Cortex of kidney (tissue), 1 donor: Measurements from ENCODE around the gene DOCK3.

Experiments
- DNase-seq: peaks from one replicate; lab custom pipeline; 2025; lab: John Stamatoyannopoulos, UW

Gene DOCK3, protein sequence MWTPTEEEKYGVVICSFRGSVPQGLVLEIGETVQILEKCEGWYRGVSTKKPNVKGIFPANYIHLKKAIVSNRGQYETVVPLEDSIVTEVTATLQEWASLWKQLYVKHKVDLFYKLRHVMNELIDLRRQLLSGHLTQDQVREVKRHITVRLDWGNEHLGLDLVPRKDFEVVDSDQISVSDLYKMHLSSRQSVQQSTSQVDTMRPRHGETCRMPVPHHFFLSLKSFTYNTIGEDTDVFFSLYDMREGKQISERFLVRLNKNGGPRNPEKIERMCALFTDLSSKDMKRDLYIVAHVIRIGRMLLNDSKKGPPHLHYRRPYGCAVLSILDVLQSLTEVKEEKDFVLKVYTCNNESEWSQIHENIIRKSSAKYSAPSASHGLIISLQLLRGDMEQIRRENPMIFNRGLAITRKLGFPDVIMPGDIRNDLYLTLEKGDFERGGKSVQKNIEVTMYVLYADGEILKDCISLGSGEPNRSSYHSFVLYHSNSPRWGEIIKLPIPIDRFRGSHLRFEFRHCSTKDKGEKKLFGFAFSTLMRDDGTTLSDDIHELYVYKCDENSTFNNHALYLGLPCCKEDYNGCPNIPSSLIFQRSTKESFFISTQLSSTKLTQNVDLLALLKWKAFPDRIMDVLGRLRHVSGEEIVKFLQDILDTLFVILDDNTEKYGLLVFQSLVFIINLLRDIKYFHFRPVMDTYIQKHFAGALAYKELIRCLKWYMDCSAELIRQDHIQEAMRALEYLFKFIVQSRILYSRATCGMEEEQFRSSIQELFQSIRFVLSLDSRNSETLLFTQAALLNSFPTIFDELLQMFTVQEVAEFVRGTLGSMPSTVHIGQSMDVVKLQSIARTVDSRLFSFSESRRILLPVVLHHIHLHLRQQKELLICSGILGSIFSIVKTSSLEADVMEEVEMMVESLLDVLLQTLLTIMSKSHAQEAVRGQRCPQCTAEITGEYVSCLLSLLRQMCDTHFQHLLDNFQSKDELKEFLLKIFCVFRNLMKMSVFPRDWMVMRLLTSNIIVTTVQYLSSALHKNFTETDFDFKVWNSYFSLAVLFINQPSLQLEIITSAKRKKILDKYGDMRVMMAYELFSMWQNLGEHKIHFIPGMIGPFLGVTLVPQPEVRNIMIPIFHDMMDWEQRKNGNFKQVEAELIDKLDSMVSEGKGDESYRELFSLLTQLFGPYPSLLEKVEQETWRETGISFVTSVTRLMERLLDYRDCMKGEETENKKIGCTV (N-terminal part only)

DNA sequence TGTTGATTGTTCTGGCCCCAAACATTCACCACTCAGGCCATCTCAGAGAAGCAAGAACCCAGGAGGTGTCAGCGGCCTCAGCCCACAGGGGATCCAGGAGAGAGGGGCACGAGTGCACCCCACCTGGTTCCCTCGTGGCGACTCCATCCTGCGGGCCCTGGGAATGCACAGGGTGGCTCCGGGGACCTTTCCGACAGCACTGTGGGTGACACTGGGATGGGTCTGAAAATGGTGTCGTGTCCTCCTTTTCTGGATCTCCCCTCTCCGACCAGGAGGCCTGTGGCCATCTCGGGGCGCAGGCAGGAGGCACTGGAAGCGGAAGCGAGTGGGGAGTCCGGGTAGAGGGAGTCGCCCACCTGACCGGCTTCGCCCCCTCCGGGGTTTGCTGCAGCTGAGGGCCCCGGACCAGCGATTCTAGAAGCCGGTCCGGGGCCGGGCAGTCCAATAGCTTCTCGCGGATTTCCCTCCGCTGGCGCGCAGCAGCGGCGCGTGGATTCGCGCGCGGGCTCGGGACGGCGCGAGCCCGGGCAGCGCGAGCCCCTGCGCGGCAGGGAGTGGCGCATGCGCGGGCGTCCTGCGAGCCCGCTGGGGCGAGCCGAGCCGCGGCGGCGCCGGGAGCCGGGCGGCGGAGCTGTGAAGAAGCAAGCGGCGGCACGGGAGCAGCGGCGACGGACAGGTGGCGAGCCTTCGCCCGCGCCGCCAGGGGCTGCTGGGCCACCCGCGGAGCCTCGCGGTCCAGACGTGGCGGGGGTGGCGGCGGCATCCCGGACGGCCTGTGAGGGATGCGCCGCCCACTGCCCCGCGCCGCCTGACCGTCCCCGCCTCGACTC is at the start of gene DOCK3:
Gene DOCK3, plus strand, starts transcription at position 579 of the 830 bp plus-strand sequence. CDS start 337 bp downstream, outside the sequence.
- no peak for DNase-seq

DNA sequence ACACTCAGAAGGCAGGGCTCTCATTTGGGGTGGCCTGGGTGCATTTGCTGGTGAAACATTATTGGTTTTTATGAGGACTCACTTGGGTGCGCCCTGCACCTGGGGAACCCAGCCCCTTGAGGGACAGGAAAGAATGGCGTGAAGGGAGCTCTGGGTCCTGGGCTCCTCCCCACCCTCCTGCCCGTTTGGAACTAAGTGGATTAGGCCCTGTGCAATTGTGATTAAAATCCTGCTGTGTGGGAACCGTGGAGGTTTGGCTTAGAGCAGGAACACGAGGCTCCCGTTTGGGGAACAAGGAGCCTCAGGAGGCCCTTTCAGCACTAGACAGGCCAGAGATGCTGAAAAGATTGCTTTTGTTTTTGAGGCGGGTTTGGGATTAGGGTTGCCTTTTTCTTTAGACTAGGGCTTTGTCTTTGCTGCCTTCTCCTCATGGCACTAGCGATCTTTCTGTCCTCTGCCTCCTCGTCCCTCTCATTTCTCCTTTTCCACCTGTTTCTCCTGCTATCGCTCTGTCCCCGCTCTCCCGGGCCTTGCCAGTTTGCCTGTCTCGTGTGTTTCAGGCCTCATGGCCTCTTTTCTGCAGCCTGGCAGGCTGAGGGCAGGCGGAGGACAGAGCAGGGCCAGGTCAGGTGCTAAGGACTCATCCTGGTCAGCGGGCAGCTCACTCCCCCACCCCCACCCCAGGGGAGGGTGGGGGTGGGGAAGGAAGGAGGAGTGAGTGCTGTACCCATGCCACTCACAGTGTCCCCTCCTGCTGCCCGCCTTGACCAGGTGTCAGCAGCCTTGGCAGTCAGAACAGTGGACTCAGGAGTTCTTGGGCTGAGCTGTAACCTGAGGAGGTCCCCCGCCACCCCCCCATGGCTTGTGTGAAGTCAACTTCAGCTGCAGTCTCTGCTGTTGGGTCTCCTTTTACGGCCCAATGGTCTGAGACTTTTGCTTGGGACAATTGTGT is 49.2 kb upstream of the DOCK3 start:
- DNase-seq, result no peak

DNA sequence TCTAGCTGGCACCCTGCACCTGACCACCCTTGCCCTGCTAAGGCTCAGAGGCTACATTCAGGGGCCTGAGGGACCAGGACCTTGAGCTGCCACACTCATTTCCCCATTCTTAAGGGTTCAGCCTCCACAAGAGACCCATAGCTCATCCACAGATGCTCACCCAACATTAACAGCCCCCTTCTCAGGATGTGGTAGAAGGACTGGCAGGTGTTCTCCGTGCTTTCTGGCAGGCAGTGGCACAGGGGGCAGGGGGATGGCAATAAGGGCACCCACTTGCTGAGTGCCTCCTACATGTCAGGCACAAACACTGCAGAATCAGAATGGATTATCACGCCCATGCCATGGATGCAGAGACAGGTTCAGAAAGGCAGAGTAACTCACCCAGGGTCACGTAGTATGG is 48.3 kb upstream of the DOCK3 start:
- no peak for DNase-seq

DNA sequence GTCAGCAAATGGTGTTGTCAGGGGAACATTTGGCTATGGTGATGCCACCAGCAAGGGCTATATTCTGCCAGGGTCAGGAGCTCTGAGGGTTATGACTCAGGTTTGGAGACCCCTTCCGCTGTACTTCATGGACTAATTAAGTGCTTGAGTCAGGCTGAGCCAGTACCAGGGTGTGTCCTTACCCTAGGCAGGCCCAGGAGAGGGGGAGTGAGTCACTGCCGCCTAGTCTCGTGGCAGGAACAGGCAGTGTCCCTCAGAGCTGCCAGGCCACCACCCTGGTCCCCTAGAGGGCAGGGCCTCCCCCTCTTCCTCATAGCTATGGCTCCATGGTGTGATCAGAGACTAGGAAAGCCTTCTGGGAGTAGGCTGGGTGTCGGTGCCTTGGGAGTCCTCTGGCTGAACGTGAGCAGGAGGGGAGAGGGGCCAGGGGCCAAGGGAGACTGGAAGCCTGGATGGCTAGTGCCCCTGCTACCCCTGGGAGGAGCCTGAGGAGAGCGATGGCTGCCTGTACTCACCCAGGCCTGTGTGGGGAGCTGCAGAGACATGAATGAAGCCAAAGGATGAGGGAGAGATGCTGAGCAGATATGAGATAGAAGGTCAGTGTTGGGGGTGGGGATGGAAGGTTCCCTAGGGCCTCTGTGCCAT is 47.2 kb upstream of the DOCK3 start:
- no peak for DNase-seq

DNA sequence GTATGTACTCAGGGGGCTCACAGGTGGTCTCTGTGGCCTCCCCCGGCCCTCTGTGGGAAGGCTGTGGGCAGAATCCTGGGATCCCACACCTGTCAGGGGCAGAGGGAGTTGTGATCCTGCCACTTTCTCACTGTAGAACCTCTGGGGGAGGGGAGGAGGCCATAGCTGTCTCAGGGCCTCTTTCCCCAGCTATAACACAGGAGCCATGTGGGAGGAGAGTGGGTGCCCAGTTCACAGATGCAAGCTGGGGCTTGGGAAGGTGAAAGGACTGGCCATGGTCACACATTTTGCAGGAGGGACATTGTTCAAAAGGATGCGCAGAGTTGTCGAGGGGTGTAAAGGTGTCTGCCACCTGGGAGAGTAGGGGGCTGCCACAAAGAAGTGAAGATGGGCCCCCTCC is 46.1 kb upstream of the DOCK3 start:
- DNase-seq, result no peak

DNA sequence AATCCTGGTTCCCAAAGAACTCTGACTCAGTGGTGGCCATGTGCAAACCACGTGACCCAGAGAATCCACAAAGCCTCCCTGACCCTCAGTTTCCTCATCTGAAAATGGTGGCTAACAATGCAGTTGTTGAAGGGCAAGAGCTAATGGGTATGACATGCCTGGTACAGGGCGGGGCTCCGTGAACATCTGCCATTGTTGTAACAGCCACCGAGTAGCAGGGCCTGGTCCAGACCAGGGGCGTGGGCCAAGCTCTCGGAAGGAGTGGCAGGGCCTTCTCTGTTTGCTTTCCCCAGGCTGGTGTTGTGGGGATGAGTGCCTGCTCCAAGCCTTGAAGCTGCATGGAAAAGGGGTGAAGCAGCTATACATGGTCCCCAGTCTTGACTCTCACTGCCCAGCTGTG is 44.3 kb upstream of the DOCK3 start:
- no peak for DNase-seq

DNA sequence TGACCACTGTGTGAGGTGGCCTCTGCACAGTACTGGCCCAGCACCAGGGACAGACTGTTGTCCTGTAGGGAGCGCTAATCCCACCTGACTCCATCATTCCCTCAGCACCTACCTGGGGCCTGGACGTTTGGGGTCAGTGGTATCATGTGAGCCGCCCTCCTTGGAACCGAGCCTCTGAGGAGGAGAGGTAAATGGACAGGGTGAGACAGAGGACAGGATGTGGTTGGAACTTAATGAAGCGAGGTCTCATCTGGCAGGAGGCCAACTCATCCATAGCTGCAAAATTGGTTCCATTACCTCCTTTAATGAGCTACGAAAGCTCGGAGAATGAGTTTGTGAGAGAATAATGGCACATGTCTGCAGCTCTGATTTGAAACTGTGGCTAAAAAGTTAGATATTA is 43.9 kb upstream of the DOCK3 start:
- DNase-seq, result no peak

DNA sequence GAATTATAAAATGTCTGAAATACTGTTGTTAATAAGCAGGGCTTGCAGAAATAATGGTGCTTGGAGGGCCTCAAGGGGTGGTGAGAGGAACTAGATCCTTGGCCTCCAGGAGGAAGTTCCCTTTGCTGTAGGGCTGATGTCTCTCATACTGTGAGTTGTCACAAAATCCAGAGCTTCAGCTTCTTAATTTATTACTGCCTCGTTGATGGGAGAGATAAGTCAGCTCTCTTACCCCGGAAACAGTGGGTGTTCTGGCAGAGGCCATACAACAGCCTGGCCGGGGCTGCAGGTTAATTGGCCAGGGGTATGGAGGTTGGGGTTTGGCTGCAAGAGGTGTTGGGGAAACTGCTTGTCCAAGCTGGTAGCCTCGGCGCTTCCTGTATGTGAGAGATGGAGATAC is 42.3 kb upstream of the DOCK3 start:
- DNase-seq, result no peak

DNA sequence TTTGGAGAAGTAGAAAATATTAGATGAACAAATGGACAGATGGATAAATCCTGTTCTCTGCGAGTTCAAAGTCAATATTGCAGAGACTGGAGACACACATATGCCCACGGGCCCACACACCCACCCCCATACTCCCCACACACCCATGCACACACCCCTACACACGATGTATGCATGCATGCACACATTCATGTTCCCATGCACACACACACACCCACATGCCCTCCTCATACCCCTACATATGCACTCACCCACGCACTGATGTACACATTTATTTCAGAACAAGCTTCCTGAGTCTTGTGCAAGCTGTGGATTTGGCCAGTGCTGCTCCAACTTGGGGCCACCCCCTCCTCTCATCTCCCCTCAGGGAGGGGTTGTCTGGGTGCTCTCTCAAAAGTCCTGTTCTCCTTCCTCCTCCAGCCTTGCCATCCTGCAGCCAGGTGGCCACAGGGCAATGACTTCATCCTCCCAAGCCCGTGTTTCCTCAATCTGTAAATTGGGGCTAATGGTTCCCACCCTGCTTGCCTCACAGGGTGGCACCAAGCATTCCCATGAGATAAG is 41.4 kb upstream of the DOCK3 start:
- DNase-seq, result no peak

DNA sequence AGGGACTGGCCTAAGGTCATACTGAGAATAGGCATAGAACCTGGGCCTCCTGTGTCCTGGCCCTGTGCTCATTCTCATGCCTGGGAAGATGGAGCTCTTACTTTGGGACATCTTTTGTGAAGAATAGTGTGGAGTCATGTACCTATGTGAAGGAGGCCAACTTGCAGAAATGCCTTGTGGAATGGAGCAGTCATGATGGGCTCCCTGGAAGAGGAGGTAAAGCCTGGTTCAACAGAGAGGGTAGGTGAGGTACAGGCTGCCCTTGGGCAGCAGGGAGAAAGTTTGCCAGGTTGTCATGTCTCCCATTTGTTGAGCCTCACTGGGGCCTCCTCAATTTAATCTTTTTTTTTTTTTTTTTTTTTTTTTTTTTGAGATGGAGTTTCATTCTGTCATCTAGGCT is 39.7 kb upstream of the DOCK3 start:
- no peak for DNase-seq

DNA sequence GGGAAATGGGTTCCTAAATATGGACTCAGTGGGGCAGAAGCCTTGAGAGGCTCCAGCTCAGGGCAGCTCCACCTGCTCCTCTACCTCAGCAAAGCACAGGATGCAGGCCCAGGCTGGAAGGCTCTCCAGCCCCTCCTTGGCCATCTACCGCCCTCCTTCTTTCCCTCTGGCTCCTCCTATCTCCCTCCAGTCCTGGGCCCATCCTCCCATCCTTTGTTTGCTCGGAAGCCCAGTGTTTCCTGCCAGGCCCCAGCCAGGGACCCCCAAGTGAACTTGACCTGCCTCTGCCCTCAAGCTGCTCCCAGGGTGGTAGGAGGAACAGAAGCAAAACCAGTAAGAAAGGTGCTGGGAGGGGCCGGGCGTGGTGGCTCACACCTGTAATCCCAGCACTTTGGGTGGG is 37.7 kb upstream of the DOCK3 start:
- no peak for DNase-seq

DNA sequence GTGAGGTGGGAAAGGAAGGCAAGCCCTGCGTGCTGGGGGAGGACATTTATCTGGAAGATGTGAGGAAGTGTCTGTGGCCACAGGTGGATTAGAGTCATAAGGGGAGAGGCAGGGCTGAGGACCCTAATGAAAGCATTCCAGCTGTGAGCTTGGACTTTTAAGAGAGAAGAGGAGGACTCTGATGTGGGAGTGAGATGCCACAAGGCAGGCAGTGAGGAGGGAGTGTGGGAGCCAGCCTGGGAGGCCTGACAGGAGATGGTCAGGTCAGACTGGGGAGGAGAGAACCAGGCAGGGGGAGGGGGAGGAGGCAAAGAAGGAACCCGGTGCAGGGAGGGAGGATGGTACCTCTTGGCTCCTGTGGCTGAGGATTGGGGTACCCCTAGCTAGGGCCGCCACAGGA is 36.8 kb upstream of the DOCK3 start:
- no peak for DNase-seq

DNA sequence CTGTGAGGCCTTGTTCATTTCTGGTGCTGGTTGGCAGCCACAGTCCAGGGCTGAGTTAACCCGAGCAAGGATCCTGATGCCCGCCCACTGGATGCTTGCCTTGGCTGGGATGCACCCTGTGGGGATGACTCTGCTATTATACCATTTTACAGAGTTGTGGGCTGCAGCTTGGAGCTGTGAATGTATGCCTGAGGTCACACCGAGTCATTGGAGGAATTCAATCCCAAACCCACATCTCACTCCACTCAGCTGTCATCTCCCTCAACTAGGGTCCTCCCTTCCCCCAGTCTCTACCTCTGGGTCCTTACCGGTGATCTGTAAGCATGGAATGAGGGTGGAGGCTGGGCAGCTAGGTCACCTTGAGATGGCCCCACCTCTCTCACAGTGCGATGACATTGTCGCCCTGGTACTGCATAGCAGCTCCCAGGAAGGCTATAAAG is 35.7 kb upstream of the DOCK3 start:
- DNase-seq, result no peak

DNA sequence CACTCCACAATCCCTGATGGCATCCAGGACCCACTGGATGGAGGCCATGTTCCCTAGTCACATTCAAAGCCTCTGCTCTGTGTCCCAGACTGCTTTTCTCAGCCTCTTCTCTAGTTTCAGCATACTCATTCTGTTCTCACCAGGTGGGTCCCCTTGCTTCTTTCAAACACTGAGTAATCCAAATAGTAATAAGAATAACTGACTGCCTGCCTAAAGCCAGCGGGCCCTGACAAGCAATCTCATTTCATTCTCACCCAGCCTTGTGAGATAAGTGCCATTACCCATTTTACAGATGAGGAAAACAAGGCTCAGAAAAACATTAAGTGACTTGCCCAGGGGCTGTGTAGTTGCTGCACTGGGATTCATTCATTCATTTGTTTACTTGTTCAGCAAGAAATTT is 32.3 kb upstream of the DOCK3 start:
- DNase-seq, result no peak

DNA sequence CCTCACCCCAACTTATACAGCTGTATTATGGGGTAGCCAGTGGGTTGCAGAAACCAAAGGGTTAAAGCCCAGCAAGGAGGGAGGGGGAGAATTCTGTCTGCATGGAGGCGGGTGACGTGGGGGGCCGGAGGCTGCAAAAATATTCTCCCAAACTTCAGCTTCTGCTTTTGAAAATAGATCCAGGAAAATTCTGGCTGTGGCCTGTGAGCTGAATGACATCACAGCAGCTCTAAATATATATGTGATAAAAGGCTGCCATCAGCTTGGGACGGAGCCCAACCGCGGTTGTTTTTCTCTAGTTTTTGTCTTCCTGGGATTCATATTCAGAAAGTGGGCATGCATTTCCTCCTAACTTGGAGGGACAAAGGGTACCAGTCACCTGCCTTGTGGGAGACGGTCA is 30.2 kb upstream of the DOCK3 start:
- no peak for DNase-seq

DNA sequence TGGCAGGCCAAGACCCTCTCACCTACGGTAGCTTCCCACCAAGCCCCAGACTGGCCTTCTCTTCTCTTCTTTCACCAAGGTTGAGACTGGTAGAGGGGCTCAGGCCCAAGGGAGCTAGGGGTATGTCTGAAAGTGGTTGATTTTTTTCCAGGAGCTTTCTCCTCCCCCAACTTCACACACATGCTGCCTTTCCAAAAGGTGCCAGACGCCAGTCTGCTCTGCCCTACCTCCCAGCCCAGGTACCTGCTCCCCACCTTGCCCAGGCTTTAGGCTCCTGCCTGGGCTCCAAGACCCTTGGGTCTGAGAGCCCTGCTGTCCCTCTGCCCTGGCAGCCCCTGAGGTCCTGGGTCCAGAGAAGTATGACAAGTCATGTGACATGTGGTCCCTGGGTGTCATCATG is 29.3 kb upstream of the DOCK3 start:
- DNase-seq, result no peak

DNA sequence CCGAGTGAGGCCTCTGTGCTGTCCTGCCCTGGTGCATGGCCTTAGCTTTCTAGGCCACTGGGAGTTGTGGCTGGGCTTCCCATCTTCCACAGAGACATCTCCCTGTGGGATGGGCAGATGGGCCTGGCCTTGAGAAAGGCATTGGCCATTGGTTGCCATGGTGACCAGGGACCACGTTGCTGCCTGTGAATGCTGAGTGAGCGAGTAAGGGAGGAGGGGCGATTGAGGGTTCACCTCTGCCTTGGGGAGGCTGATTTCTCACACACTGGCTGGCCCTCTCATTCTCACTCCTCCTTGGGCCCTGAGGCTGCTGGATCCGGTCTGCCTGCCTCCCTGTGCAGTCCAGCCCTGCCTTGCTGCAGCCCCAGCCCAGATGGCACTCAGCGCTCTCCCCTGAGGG is 26.4 kb upstream of the DOCK3 start:
- no peak for DNase-seq

DNA sequence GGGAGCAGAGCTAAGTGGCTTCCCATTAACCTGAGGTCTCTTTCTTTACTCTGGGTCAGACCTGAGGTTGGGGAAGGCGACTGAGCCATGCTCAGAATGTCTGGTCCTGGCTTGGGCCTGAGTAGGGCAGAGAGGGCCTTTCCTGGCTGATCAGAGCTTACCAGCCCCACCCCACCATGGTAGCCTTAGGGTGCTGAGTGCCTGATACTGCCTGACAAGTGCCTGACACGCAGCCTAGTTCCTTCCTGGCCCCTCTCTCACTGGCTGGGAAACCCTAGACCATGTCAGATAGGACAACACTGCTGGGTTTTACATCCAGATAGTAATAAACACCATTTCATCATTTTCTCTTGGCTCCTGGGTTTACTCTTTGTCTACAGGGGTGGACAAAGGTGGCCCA is 25.8 kb upstream of the DOCK3 start:
- DNase-seq, result no peak

DNA sequence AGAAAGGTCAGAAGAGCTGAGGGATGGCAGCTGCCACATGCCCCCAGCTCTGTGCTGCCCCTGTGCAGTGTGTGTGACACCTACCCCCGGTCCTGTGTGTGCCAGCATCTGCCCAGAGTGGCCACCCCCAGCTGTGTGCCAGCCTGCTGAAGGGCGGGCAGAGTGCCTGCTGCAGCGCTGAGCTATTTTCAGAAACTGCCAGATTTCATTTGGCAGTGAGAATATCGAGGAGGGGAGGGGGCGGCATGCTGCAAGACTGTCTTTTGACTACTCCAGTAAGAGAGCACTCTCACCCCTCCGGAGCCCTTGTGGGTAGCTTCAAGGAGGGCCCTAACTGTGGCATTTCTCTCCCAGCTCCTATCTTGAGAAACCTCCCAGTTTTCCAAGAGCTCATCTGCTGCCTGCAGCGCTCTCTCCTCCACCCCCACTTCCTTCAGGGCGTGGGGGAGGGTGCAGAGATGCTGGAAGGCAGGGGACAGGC is 25.2 kb upstream of the DOCK3 start:
- DNase-seq, result no peak
